HUDEP-2 (cell line): Measurements from ENCODE around the gene ACER2.

Experiments used
- DNase-seq, 76 experiments: peaks; one replicate each; lab custom pipeline; 2025; ENCODE audit not compliant: unreplicated experiment in 76 of 76; lab: John Stamatoyannopoulos, UW

Gene ACER2

DNA sequence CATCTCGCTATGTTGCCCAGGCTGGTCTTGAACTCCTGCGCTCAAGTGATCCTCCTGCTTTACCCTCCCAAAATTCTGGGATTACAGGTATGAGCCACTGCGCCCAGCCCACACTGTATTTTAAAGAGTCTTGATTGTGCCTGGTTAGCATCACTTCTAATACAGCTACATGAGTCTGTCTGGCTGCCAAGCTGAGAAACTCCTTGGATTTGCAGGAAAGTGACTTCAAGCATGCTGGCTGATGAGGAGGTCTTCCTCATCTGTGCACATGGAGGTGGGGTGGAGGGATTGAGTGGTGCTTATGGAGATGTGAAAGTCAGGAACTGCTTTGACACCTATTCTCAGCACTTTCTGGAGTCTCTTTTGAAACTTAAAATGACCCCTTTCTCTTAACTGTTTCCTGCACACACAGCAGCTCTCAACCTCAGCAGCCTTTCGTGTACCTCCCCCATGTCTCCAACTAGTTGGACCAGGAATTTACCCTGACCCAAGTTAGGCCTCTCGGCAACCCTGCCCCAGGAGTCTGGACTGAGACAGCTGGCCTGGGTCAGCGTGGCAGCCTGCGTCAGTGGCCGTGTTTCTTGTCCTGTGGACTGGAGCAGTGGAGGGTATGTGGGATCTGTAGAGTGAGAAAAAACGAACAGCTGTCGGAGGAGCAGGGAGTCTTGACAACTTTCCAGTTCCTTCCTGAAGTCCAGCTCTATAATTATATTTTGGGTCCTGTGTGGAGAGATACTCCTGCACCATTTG is 72.5 kb downstream of the ACER2 start:
- no peak for DNase-seq

DNA sequence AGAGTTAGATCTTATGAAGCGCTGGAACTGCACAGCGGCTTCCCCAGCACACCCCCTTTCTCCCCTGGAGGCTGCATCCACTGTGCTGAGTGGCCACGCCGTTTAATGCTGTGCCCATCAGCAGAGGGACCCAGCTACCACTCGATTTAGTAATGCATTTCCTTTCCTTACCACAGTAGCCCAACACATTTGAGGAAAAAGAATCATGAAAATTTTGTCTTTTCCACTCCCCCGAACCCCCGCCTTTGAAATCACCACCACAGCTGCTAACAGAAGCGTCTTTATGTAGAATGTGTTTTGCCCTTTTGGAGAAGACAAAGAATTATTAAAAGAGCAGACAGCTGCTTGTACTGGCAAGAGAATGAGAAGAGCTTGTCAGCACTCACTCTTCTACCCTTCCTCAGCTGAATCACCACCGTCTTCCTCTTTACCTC is 73.2 kb downstream of the ACER2 start:
- DNase-seq = no peak

DNA sequence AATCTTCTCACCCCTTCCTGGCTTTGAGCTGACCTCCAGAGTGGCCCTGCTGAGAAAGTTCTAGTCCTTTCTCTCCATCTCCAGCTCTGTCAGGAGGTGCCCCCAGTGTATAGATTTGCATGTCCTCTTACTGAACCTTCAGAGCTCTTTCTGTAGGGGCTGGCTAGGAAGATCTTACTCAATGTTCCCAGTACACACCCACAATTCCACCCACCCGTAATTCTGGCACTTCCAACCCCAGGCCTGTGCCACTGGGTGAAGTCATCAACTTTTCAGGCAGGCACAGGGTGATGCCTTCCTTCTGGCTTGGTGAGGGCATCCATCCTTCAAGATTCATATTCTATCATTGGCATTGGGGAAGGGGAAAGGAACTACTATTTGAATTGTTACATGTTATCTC is 75.9 kb downstream of the ACER2 start:
- DNase-seq = no peak

DNA sequence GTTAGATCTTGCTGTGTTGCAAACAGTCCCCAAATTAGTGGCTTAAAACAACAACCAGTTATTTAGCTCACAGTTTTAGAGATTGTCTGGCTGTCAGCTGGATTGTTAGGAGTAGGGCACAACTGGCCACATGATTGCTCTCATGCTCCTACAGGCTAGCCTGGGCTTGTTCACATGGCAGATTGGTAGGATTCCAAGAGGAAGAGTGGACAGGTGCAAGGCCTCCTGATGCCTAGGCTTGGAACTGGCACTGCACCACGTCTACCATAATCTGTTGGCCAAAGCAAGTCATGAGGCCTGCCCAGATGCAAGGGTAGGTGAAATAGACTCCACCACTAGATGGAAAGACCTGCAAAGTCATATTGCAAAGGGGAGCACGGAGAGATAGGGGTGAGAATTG is 76.4 kb downstream of the ACER2 start:
- DNase-seq = no peak

DNA sequence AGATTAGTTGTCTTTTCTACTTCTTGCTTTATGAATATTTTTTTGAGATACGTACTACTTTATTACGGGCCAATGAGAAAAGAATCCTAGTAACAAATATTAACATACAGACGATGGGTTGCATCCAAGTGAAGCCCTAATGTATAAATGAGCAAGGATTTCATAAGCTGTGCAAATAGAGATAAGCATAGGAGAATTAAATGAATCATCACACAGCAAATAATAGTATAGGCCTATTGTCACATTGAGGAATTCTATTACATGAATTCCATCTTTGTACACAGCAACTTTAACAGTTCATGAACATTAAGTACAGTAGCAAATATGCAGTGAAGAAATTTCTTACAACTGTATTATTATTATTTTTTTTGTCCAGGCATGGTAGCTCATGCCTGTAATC is 78.0 kb downstream of the ACER2 start:
- no peak for DNase-seq

DNA sequence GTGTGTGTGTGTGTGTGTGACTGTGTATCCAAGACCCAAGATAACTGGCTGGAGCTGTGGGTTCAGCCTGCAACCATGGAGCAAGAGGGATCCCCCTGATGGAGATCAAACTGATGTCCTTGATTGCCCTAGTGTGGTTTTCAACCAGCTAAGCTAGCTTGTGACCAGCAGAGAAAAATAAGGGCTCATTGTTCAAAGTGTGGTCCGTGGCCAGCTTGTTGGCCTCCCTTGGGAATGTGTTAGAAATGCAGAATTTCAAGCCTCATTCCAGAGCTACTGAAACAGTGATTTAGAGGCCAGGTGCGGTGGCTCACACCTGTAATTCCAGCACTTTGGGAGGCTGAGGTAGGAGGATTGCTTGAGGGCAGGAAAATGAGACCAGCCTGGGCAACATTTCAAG is 79.9 kb downstream of the ACER2 start:
- no peak for DNase-seq

DNA sequence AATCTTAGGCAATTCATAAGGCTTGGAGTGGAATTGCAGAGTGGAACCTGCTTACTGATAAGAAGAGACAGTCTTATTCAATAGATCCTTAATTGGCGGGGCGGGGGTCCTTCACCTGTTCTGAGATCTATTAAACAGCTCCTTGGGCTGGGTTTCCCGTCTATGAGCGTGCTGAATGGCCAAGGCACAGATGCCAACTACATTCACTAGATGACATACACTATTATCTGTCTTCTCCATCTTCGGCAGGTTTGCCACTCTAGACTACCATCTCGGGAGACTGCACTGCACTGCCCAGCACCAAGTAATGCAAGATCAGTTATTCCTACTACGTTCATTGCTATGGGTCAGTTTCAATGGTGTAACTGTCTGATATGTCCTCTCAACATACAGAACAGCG is 81.5 kb downstream of the ACER2 start:
- no peak for DNase-seq

DNA sequence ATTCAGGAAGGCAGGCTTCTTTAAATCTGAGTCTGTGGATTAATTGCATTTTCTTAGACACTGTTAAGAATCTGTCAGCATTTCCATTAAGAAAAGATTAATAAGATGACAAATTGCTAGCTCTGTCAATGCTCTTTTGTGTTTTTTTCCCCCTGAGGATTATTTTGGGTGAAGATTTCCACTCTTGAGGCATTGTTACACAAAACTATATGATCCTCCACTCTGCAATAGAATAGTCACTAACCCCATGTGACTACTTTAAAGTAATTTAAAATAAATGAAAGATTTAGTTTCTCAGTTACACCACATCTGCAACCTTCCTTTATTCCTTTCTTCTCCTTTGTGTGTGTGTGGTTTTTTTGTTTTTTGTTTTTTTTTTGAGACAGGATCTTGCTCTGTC is 82.0 kb downstream of the ACER2 start:
- no peak for DNase-seq

DNA sequence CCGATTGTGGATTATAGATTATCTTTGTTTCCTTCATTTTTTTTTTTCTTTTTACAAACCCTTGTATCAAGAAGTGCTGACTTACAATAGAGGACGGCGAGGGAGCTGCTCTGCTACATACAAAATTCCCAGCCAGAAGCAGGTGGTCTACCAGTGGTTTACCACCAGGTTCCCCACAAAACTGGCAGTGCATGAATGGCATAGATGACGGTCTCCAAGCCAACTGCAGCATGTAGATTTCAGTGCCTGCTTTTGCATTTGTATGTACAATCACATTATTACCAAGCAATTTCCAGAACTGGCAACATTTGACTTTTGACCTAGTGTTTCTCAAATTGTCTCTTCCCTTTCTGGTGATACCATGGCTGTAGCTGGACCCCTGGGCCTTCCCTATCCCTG is 84.0 kb downstream of the ACER2 start:
- DNase-seq = no peak

DNA sequence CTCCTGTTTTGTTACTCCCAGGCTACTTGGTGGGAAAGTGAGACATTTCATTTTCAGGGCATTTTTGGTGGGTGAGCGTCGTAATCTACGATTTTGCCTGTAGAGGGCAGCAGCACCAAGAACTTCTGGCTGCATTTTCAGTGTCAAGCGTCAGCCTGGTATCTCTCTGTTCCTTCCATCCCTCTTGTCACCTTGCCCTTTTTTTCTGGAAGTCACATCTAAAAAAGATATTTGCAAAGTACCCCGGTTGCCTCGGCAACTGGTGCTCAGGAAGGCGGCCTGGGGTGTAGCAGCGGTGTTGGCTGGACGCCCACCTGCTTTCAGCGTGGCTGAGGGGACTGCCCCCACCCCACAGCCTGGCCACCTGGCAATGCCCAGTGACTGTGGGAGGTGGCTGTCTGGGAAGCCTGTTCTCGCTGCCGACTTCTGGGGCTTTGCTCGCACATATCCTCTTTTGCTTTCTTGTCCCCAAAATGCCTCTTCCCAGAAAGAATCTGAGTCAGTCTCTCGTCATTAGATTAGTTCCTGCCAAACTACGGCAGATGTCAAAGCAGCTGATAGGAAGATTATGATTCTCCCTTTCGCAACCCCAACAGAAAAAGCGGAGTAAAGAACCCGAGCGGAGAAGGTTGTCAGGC is 84.5 kb downstream of the ACER2 start:
- peak in 34 of 76 experiments; percentile 1 to 56 (median 14) for DNase-seq

DNA sequence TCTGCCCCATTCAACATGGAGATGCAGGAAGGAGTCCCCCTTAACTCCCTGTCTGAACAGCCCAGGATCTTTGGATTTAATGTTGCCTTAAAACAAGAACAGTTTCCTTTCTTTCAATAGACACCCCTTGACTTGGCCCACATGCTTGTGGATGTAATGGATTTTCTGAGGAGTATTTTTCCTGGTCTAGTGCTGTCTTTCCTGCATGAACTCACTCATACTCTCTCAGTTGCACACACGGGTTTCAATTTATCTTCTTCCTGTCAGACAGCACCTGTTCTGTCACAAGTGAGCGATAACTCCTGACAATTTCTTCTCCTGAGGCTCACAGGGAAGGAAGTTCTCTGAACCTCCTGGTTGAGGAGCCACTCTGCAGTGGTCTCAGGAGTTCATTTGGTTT is 85.1 kb downstream of the ACER2 start:
- no peak for DNase-seq

DNA sequence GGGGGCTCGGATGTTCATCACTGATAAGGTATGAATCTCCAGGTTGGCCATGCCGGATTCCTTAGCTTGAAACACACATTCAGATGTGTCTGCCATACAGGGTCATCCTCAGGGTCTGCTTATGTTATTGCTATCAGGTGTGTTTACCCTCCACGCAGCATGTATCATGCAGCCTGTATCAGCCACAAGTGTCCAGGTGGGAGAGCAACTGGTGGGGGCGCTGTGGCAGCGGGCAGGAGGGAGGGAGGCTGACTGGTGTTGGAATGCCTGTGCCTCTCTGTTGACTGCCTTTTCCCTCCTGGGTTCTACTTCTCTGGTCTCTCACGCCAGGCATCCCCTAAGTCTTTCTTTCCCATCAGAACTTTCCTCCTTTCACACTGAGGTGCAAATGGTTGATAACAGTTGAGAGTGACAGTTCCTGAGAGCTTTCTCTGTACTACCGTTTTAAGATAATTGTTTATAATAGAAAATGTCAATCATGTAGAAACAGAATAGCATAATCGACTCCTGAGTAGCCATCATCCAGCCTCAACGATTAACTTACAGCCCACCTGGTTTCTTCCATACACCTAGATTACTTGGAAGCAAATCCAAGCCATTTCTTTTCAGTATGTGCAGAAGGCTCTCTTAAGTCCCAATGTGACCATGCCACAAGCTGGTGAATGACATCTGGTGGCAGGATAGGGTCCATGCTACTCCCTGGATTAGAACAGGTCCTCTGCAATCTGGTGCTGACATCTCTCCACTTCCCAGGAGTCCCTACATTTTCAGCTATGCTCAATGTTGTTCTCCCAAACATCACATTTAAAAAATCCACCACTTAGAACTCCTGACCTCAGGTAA is 86.6 kb downstream of the ACER2 start:
- no peak for DNase-seq

DNA sequence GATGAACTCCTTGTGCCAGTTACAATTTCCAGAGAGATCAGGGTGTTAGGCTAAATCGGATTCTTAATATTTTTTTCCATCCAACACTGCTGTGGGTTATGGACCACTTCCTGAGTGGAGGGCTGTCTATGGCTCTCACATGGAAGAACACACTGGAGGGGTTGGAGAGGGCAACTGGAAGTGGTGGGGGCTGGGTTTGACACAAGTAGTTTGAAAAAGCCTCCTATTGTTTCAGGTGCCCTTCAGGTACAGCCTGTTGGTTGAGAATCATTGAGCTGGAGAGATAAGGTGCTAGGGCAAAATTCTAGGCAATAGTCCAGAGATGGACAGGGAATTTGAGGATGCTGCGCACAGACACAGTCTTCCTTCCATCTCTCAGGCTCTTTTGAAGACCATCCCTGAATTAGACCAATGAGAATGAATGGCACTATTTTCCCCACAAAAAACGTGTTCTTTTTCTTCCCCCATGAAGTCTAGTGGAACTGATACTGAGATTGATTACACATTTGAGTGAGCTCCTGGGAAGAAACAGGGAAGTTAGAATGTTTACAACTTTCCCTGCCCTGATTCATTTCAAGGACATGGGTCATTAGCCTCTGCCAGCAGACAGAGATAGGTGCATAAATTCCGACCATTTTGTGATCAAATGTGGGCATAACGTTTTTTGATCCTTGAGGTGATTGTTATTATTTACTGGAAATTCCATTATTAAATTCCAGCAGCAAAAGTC is 87.7 kb downstream of the ACER2 start:
- DNase-seq = no peak

DNA sequence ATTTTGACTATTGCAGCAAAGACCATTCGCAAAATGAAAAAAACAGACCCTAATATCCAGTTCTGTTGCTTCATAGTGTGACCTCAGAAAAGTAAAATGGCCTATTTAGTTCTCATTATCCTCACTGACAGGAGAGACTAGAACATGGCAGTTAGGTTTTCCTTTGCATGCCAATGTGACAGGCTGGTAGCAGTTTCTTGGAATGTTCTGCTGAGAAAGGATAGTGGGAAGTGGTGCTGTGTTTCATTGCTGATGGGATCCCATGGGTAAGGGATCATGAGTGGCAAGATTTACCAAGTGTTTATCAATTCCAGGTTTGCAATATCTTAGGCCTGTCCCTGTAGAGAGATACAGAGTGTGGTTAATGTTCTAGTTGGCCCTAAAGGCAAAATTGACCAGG is 88.5 kb downstream of the ACER2 start:
- DNase-seq = no peak

DNA sequence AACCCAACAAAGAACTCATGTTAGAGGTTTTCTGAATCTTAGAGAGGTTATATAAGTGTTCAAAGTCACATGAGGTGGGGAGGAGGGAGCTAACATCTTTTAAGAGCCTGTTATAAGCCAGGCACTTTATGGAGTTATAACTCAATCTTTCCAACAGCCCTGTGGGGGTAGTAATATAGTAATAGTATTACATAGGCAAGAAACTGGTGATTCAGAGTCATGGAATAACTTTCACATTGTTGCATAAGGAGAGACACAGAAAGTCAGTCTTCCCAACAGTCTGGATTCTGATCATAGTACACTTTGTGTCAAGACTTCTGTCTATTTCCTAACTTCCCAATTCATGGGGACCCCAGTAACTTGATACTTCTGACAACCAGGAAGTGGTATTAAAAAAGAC is 89.2 kb downstream of the ACER2 start:
- DNase-seq = no peak
